ENCODE measurements around the gene TMEM42. TPM values are rescaled to one million over a fixed set of nuclear protein-coding genes. Genes with fewer than 3 reads are reported as not detected.

The TMEM42 gene
- total and polyA plus RNA-seq, 2 experiments from 2014 or later = 7.4 to 13.3 TPM

- TF ChIP-seq, protein P1, sequence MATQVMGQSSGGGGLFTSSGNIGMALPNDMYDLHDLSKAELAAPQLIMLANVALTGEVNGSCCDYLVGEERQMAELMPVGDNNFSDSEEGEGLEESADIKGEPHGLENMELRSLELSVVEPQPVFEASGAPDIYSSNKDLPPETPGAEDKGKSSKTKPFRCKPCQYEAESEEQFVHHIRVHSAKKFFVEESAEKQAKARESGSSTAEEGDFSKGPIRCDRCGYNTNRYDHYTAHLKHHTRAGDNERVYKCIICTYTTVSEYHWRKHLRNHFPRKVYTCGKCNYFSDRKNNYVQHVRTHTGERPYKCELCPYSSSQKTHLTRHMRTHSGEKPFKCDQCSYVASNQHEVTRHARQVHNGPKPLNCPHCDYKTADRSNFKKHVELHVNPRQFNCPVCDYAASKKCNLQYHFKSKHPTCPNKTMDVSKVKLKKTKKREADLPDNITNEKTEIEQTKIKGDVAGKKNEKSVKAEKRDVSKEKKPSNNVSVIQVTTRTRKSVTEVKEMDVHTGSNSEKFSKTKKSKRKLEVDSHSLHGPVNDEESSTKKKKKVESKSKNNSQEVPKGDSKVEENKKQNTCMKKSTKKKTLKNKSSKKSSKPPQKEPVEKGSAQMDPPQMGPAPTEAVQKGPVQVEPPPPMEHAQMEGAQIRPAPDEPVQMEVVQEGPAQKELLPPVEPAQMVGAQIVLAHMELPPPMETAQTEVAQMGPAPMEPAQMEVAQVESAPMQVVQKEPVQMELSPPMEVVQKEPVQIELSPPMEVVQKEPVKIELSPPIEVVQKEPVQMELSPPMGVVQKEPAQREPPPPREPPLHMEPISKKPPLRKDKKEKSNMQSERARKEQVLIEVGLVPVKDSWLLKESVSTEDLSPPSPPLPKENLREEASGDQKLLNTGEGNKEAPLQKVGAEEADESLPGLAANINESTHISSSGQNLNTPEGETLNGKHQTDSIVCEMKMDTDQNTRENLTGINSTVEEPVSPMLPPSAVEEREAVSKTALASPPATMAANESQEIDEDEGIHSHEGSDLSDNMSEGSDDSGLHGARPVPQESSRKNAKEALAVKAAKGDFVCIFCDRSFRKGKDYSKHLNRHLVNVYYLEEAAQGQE (IDR thresholded peaks at IDR 0.05; ENCODE audit: unreplicated experiment) = no peak
- TF ChIP-seq ZNF331 (CRISPR knock-in tag; IDR thresholded peaks at IDR 0.05; ENCODE audit: low read depth) = no peak
- TF ChIP-seq, protein P2, sequence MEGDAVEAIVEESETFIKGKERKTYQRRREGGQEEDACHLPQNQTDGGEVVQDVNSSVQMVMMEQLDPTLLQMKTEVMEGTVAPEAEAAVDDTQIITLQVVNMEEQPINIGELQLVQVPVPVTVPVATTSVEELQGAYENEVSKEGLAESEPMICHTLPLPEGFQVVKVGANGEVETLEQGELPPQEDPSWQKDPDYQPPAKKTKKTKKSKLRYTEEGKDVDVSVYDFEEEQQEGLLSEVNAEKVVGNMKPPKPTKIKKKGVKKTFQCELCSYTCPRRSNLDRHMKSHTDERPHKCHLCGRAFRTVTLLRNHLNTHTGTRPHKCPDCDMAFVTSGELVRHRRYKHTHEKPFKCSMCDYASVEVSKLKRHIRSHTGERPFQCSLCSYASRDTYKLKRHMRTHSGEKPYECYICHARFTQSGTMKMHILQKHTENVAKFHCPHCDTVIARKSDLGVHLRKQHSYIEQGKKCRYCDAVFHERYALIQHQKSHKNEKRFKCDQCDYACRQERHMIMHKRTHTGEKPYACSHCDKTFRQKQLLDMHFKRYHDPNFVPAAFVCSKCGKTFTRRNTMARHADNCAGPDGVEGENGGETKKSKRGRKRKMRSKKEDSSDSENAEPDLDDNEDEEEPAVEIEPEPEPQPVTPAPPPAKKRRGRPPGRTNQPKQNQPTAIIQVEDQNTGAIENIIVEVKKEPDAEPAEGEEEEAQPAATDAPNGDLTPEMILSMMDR (conservative IDR thresholded peaks at IDR 0.05; ENCODE audit: low read depth in 2 of 2) = no peak
- TF ChIP-seq EZH2phosphoT487 (IDR thresholded peaks at IDR 0.05; ENCODE audit: unreplicated experiment) = no peak
Observed at GRCh38 chr3:44885618-44886017, 23.9 kb downstream of the TMEM42 start (continued).

DNA sequence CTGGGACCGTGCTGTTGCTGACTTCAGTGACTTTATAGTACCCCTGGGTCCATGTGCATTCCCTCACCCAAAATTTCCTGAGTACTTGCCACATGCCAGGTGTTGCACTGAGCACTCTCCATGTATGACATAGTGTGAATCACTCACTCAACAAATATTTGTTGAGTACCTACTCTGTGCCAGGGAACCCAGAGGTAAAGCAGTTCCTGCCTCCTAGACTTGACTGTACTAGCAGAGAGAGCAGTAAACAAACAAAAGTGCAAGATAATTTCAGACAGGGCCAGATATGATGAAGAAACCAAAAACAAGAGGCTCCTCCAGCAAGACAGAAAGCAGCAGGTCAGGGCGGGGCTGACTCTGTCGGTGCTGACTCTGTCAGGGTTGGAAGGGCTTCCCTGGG is 24.8 kb downstream of the TMEM42 start:
- Histone ChIP-seq H4K20me1 (replicated peaks; ENCODE audit: insufficient read depth) (no peaks in the 10 kb centered on the region), H3K36me3 (ENCODE audit: insufficient read depth) (no peaks in the 10 kb centered on the region), H3K27ac (ENCODE audit: low read depth) (no peak overlapping the region), H2AFZ (no peak overlapping the region), H3K27me3 (ENCODE audit: insufficient read depth) (no peaks in the 10 kb centered on the region), H3K9me2 (ENCODE audit: insufficient read depth) (peaks cover 10% of the 10 kb centered on the region), H3K4me2 (no peak overlapping the region), H3F3A (replicated peaks; ENCODE audit: low read depth) (no peaks in the 10 kb centered on the region), H3K79me2 (replicated peaks; ENCODE audit: insufficient read depth) (no peaks in the 10 kb centered on the region), H3K4me1 (ENCODE audit: insufficient read depth) (peaks cover 9% of the 10 kb centered on the region), H3K4me3 (no peak overlapping the region)
- Mint-ChIP-seq H3K27ac (no peak overlapping the region), H3K9me3 (peaks cover 9% of the 10 kb centered on the region; the same call in 2 of the 3 replicates), H3K4me3 (no peak overlapping the region; the same call in 2 of the 3 replicates), H3K4me1 (peaks cover 24% of the 10 kb centered on the region), H3K27me3 (ENCODE audit: insufficient read depth, low read depth, poor library complexity) (peaks cover 5% of the 10 kb centered on the region), H3K36me3 (ENCODE audit: low read depth) (no peaks in the 10 kb centered on the region)
- ATAC-seq = no peak
- no peak for DNase-seq (ENCODE audit: low spot score)
- TF ChIP-seq, protein P3, sequence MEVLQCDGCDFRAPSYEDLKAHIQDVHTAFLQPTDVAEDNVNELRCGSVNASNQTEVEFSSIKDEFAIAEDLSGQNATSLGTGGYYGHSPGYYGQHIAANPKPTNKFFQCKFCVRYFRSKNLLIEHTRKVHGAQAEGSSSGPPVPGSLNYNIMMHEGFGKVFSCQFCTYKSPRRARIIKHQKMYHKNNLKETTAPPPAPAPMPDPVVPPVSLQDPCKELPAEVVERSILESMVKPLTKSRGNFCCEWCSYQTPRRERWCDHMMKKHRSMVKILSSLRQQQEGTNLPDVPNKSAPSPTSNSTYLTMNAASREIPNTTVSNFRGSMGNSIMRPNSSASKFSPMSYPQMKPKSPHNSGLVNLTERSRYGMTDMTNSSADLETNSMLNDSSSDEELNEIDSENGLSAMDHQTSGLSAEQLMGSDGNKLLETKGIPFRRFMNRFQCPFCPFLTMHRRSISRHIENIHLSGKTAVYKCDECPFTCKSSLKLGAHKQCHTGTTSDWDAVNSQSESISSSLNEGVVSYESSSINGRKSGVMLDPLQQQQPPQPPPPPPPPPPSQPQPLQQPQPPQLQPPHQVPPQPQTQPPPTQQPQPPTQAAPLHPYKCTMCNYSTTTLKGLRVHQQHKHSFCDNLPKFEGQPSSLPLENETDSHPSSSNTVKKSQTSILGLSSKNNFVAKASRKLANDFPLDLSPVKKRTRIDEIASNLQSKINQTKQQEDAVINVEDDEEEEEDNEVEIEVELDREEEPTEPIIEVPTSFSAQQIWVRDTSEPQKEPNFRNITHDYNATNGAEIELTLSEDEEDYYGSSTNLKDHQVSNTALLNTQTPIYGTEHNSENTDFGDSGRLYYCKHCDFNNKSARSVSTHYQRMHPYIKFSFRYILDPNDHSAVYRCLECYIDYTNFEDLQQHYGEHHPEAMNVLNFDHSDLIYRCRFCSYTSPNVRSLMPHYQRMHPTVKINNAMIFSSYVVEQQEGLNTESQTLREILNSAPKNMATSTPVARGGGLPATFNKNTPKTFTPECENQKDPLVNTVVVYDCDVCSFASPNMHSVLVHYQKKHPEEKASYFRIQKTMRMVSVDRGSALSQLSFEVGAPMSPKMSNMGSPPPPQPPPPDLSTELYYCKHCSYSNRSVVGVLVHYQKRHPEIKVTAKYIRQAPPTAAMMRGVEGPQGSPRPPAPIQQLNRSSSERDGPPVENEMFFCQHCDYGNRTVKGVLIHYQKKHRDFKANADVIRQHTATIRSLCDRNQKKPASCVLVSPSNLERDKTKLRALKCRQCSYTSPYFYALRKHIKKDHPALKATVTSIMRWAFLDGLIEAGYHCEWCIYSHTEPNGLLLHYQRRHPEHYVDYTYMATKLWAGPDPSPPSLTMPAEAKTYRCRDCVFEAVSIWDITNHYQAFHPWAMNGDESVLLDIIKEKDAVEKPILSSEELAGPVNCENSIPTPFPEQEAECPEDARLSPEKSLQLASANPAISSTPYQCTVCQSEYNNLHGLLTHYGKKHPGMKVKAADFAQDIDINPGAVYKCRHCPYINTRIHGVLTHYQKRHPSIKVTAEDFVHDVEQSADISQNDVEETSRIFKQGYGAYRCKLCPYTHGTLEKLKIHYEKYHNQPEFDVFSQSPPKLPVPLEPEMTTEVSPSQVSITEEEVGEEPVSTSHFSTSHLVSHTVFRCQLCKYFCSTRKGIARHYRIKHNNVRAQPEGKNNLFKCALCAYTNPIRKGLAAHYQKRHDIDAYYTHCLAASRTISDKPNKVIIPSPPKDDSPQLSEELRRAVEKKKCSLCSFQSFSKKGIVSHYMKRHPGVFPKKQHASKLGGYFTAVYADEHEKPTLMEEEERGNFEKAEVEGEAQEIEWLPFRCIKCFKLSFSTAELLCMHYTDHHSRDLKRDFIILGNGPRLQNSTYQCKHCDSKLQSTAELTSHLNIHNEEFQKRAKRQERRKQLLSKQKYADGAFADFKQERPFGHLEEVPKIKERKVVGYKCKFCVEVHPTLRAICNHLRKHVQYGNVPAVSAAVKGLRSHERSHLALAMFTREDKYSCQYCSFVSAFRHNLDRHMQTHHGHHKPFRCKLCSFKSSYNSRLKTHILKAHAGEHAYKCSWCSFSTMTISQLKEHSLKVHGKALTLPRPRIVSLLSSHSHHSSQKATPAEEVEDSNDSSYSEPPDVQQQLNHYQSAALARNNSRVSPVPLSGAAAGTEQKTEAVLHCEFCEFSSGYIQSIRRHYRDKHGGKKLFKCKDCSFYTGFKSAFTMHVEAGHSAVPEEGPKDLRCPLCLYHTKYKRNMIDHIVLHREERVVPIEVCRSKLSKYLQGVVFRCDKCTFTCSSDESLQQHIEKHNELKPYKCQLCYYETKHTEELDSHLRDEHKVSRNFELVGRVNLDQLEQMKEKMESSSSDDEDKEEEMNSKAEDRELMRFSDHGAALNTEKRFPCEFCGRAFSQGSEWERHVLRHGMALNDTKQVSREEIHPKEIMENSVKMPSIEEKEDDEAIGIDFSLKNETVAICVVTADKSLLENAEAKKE (CRISPR knock-in tag; IDR thresholded peaks at IDR 0.05) = no peak
- TF ChIP-seq POLR2AphosphoS5 (IDR thresholded peaks at IDR 0.05; ENCODE audit: low read depth) (no peak), ZNF331 (CRISPR knock-in tag; IDR thresholded peaks at IDR 0.05; ENCODE audit: low read depth) (no peak), ZNF114 (CRISPR knock-in tag; IDR thresholded peaks at IDR 0.05) (no peak), CREB1 (CRISPR knock-in tag; IDR thresholded peaks at IDR 0.05; ENCODE audit: low read depth) (no peak), EZH2 (IDR thresholded peaks at IDR 0.05; ENCODE audit: low read depth, unreplicated experiment) (no peak)

Measured in GM23338 (cell line).